Fibroblast of skin of scalp (primary cell): ENCODE results near the gene FGG.

ENCODE experiments used
- DNase-seq: peaks from one replicate; pipeline ENCODE4 v3.0.0-alpha.2; 2013

The FGG gene

DNA sequence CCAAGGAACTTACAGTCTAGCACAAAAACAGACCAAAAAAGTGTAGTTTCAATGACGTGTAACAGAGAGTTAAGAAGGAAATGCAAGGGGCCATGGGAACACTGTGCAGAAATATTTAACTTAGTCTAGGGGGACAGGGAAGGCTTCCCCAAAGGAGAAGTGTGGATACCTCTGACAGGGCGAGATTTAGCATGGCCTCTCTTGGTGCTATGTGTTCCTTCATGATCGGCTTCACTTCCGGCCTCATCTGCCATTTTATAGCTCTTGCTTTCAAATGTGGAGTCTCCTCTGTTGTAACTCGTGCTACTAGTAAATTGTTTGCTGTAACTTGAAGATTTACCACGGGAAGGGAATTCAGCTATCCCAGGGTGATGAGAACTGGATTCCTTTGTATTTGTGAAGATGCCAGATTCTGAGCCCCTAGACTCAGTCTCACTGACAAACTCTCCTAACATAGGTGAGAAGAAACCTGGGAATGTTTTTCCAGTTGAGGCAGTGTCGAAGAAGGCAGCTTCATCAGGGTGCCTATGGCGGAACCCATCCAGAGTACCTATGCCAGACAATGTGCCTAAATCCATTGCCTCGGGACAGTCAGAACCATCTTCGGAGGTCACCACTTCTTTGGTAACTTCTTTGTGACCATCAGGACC, 27.0 kb downstream of the FGG start:
- no peak for DNase-seq

- DNase-seq, result no peak
Measured at GRCh38 chr4:154584259-154584658, 28.2 kb downstream of the FGG start.

- no peak for DNase-seq
Measured at GRCh38 chr4:154583677-154584076, 28.8 kb downstream of the FGG start.

DNA sequence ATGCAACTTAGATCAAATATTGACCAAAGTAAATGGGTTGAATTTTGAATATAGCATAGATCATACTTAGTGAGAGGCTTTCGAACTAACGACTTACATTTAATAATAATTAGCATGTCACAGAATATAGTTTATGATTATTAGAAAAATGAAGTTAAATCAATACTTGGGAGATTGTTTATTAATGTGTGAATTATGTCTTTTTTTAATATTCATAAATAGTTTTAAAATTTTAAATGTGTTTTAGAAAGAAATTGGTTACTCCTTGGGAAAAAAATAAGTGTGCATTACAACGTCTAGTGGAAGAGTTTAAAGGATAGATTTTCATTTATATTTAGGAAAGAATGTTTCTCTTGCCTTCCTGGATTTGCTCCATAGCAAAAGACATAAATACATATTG, 29.2 kb downstream of the FGG start:
- DNase-seq, result no peak

- no peak for DNase-seq
Measured at GRCh38 chr4:154582723-154583122, 29.7 kb downstream of the FGG start.

GRCh38 chr4:154579927-154580326, 32.5 kb downstream of the FGG start:
- DNase-seq, result no peak

GRCh38 chr4:154578919-154579318, 33.5 kb downstream of the FGG start:
- DNase-seq, result no peak

DNA sequence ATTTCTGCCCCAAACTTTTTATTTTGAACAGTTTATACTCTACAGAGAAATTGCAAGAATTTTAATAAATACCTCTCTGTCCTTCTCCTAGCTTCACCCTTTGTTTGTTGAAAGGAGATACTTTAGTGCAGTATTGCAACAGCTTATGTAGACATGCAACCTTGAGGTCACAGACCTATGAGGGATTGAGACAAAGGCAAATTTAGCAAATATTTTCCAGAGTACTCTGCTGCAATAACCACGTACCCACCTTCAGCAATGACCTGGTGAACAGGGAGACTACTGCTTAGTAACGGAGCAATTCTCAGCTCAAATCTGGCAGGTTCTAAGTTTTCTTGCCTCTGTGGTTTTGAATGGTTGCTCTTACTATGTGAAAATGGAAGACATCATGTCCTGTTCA, 35.1 kb downstream of the FGG start:
- DNase-seq, result no peak

DNA sequence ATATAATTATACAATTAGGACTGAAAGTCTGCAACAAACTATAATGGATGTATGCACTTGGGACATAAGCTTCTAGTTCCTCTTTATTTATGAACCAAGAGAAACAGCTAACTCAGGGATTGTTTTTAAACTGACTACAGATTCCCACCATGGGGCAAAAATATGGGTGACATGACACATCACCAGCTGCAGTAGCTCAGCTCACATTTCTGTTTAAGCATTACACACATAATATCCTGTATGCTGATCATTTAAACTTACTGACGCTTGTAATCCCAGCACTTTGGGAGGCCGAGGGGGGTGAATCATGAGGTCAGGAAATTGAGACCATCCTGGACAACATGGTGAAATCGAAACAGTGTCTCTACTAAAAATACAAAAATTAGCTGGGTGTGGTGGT, 38.1 kb downstream of the FGG start:
- no peak for DNase-seq

DNA sequence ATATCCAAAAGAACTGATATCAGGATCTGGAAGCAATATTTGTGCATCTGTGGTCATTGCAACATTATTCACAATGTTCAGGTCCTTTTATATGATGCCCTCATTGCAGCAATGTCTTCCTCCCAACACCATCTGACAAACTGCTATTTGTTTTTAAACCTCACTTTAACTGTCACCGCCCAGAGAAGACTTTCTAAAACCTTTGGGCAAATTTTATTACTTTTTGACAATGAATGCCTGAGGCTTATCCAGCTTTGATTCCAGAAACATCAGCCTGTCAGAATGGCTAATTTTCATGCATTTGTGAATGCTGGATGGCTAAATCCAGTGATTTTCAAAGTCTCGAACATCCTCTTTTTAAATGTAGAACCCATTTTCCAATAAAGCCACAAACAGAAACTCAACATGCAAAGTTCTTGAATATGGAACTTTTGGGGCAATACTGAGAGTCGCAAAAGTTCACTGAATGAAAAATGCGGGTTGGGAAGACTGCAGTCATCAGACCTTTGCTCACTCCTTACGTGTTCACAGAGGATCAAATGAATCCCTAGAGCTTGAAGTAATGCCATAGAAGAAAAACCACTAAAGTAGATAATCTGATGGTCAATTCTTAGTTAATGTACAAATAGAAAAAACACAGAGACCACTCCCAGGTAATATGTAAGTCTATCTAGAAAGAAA, 39.1 kb downstream of the FGG start:
- no peak for DNase-seq

DNA sequence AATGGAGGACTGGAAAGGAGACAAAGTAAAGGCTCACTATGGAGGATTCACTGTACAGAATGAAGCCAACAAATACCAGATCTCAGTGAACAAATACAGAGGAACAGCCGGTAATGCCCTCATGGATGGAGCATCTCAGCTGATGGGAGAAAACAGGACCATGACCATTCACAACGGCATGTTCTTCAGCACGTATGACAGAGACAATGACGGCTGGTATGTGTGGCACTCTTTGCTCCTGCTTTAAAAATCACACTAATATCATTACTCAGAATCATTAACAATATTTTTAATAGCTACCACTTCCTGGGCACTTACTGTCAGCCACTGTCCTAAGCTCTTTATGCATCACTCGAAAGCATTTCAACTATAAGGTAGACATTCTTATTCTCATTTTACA, 42.9 kb downstream of the FGG start:
- DNase-seq, result no peak

DNA sequence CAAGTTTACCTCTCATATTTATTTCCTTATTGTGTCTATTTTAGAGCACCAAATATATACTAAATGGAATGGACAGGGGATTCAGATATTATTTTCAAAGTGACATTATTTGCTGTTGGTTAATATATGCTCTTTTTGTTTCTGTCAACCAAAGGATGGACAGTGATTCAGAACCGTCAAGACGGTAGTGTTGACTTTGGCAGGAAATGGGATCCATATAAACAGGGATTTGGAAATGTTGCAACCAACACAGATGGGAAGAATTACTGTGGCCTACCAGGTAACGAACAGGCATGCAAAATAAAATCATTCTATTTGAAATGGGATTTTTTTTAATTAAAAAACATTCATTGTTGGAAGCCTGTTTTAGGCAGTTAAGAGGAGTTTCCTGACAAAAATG, 43.4 kb downstream of the FGG start:
- DNase-seq, result no peak

DNA sequence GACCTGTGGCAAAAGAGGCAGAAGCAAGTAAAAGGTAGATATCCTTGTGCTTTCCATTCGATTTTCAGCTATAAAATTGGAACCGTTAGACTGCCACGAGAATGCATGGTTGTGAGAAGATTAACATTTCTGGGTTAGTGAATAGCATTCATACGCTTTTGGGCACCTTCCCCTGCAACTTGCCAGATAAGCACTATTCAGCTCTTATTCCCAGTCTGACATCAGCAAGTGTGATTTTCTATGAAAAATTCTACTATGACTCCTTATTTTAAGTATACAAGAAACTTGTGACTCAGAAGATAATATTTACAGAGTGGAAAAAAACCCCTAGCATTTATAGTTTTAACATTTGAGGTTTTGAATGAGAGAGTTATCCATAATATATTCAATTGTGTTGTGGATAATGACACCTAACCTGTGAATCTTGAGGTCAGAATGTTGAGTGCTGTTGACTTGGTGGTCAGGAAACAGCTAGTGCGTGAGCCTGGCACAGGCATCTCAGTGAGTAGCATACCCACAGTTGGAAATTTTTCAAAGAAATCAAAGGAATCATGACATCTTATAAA, 45.7 kb downstream of the FGG start:
- DNase-seq, result no peak

GRCh38 chr4:154565704-154566103, 46.8 kb downstream of the FGG start:
- DNase-seq, result no peak

DNA sequence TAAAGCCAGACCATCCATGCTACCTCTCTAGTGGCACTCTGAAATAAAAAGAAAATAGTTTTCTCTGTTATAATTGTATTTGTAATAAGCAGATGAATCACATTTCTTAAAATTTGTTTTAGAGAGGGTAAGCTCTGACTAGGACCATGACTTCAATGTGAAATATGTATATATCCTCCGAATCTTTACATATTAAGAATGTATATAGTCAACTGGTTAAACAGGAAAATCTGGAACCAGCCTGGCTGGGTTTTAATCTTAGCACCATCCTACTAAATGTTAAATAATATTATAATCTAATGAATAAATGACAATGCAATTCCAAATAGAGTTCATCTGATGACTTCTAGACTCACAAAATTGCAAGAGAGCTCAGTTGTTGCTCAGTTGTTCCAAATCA, 48.1 kb downstream of the FGG start:
- DNase-seq, result no peak

- no peak for DNase-seq
Measured at GRCh38 chr4:154562697-154563254, 49.7 kb downstream of the FGG start, which contains the start of gene FGB. Gene FGB (plus strand): TSS chr4:154563011. CDS start chr4:154563019, 8 bp downstream.

GRCh38 chr4:154560824-154561231, 51.6 kb downstream of the FGG start:
- peak; percentile 21 for DNase-seq

DNA sequence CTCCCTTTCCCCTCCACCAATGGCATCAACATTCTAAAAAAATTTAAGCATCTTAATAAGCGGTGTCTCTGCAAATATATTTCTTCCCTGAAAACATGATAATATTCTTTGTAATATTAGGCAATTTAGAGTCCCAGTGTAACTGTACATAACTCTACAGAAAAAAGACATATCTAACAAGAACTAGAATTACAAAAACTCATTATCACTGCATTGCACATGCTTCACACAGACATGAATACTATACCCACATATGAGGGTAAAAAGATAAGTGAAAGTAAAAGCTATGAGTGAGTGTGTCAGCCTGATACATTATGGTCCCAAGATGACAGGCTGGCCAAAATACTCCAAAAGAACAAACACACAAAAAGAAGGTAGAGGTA, 52.0 kb downstream of the FGG start:
- no peak for DNase-seq

- peak; percentile 41 for DNase-seq
Measured at GRCh38 chr4:154559494-154560418, 52.7 kb downstream of the FGG start.

GRCh38 chr4:154559141-154559493, 53.3 kb downstream of the FGG start:
- DNase-seq, result no peak
